ENCODE data around the gene ACSF2.

- no peak for TF ChIP-seq CTCF (optimal IDR thresholded peaks at IDR 0.05 in 1 of 3, IDR thresholded peaks at IDR 0.05 in 1 of 3, conservative IDR thresholded peaks at IDR 0.05 in 1 of 3; ENCODE audit: extremely low read depth in 1 of 3, insufficient read depth in 2 of 3, low read length in 3 of 3)
- TF ChIP-seq EZH2 (IDR thresholded peaks at IDR 0.05; ENCODE audit: low read length): no peak
Observed at GRCh38 chr17:50495918-50496317, 69.9 kb downstream of the ACSF2 start.
